ENCODE results near the gene D2HGDH.
"Not testable (repeated sequence)": the region's sequence is repeated elsewhere in the genome, so short reads cannot be mapped to it uniquely, and the experiment has no call there.

The D2HGDH gene

DNA sequence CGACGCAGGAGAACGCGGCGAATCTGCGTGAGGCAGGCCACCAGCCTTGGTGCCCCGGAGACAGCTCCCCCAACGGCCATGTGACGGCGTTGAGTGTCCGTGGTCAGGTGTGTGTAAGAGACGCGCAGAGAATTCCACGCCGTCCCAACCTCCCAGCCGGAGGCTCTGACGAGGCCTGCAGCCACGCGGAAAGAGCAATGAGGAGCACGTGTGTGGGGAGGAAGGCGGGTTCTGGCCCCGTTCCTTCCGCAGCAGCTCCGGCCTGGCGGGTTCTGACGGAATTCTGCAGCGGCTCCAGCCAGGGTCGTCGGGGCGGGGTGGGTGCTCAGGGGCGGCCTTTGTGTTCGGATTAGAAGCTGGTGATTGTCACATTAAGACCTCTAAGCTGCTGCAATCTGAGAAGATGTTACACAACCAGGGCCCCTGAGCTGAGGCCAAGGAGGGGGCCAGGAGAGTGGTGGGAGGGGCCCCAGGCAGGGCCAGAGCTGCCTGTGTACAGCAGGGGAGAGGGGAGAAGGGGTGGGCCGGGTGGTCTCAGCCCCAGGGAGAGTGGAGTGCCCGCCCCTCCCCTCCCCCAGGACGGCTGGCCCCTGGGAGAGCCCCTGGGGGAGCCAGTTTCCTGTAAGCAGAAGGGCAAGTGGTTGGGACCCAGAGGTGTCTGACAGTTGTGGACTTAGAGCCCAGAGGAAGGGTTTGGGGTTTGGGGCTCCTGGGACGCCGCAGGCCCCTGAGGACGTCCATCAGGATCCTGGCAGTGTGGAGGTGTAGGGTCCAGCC, 37.0 kb downstream of the D2HGDH start:
- peak in 1 of 2 experiments; percentile 23 for DNase-seq

GRCh38 chr2:241772063-241772499, 37.7 kb downstream of the D2HGDH start:
- DNase-seq, result no peak

DNA sequence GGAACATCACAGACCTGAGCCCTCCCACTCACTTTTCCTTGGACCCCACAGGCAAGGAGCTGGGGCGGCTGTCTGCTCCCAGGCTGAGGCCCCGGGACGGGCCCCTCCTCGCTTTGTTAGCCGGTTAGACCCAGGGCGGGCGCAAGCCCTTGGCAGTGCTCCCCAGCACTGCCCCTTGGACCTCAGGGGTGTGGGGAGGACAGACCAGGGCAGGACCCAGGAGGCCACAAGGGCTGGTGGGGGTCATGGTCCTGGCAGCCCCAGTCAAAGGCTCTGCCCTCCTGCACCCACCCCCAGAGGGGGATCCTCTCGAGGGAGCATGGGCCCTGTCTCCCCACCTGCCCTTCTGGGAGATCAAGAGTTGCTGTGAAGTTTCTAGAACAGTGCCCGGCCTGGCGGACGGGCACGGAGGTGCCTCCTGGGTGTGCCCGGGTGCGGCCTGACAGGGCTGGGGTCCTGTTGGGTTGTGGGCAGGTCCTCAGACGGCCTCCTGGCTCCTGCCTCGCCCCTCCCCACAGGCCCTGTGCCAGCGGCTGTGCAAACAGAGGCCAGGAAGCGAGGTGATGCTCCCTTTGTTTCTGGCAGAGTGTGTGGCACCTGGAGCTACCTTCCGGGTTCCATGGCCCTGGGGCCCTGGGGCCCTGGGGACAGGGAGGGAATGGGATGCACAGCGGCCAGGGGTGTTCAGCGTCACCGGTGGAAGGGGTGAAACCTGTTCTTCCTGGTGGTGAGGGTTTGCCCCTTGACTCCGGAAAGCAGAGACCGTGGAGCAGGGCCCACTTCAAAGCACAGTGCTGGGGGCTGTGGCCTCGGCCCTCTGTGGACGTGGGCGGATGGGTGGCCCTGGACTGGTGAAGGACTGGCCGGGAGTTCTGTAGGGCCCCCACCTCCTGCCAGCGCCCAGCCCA, 39.3 kb downstream of the D2HGDH start:
- no peak for DNase-seq

DNA sequence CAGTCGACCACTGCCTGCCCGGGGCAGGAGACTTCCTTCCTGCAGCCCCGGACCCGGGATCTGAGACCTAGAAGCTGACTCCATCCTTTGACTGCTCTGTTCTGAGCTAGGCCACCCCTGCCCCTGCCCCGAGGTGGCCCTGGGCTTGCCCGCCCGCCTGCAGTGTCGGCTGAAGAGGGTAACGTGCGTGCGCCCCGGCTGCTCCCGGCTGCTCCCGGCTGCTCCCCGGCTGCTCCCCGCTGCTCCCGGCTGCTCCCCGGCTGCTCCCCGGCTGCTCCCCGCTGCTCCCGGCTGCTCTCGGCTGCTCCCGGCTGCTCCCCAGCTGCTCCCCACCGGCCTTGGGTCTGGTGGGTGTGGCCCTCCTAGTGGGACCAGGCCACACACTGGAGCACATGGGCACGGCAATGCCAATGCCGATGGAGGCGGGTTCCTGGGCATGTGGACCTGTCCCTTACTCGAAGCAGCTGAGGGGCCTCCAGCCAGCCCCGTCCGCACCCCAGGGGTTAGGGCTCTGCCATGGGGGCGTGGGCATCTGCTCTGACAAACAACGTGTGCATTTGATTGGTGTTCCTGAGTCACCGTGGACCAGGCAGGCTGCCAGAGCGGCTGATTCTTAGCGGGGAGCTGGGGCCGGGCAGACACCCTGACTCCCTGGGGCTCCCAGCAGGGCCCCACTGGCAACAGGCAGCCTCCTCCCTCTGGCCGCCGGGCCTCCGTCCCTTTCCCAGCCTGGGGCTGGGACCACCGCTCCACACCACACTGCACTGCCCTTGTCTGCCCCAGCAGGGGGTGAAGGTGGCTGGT, 40.2 kb downstream of the D2HGDH start:
- DNase-seq, result no peak

GRCh38 chr2:241775223-241776177, 41.1 kb downstream of the D2HGDH start:
- DNase-seq, result no peak

DNA sequence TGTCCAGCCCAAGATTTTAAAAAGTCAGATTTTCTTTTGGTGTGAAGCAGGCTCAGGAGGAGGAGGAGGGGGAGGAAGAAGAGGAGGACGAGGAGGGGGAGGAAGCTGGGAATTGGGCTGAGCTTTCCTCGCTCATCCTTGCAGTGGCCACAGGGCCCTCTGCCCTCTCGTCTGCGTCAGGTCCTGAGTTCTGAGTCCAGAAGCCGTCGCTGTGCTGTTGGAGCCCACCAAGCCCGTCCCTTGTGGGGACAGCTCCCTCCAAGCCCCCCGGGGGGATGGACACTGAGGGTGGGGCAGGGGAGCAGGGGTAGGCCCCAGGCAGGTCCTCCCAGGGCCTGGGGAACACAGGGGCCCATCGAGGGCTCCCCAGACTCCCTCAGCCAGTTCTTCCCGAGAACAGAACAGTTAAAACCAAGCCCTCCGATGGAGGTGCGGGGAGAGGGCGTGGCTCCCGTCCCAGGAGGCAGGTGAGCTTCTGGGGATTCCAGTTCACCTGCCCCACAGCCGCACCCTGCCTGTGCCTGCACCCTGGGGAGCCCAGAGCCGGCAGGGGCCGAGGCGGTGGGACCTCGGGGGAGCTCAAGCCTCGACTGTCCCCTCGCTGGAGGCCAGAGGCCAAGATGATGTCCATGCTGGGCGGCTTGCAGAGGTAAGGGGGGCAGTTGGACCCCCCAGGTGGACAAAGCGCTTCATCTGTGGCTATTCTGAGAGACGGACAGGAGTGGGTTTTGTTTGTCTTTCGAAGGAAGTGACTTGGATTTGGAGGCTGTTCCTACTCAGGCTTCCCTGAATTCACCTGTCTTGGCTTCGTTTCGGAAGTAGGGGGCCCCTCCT, 42.1 kb downstream of the D2HGDH start, which contains the start of gene GAL3ST2:
TSS of gene GAL3ST2 (plus strand) at position 487 of the 834 bp plus-strand sequence. CDS start at position 621, 134 bp downstream.
- DNase-seq, result no peak

GRCh38 chr2:241777170-241777685, 42.8 kb downstream of the D2HGDH start:
- no peak for DNase-seq

GRCh38 chr2:241777686-241778627, 43.5 kb downstream of the D2HGDH start:
- DNase-seq, result no peak

DNA sequence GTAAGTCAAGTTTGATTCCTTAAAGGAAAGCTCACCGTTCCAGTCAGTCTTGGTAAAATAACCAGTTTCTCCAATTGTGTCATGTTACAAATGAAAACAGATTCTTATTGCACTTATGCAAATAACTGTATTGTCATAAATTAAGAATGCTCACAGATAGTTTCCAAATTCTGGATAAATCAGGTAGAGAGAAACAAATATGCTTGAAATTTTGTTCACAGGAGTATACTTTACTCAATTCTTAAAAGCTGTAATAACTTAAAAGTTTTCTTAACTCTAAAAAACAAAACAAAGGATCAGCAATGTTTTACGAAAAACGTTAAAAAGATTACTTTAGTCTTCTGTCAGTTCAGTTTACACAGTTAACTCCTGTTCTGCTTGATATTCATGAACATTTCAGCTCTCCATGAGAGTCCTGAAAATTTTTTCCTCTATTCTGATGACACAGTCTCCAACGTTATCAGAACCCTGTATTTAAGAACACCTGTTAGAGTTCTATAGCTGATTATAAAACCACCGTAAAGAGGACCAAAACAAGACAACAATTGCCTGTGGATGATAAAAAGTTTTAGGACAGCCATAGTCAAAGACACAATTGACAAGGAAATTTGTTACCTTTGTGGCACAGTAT, 46.6 kb downstream of the D2HGDH start:
- no peak for DNase-seq

- DNase-seq, result not testable (repeated sequence)
Measured at GRCh38 chr2:241782053-241782452, 47.6 kb downstream of the D2HGDH start.

DNA sequence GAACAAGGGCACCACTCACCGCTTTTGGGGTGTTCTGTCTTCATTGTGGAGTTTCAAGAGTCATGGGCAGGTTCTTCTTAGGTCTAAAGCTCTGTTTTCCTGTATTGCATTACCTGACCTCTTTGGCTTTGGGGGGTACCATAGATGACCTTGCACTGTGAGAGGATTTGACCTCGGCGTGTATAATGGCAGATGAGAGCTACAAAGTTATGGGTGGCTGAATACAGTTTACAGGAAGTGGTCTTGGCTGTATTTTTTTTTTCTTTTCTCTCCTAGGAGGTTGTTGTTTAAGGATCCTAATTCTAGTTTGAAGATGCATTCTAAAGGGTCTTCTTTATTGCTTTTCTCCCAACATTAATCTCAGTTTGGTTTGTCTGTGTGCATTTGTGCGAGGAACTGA, 53.7 kb downstream of the D2HGDH start:
- DNase-seq, result no peak

DNA sequence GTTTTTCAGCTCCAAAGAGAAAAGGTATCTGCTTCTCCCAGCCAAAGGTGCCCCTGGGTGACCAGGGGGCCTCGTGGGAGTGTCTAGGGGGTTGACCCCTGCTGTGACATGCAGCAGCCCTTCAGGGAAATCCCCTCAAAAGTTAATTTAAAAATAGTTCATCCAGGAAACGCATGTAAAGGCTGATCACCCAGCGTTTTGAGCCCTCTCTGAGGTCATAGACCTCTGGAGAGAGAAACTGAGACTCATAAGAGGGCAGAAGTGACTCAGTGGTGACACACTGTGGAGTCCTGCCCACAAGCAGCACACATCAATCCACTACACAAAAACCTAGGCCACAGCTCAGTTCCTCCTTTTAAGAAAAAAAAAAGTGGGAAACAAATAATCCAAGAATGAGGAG, 54.1 kb downstream of the D2HGDH start:
- no peak for DNase-seq

- not testable (repeated sequence) for DNase-seq
Measured at GRCh38 chr2:241791385-241791784, 57.0 kb downstream of the D2HGDH start.

DNA sequence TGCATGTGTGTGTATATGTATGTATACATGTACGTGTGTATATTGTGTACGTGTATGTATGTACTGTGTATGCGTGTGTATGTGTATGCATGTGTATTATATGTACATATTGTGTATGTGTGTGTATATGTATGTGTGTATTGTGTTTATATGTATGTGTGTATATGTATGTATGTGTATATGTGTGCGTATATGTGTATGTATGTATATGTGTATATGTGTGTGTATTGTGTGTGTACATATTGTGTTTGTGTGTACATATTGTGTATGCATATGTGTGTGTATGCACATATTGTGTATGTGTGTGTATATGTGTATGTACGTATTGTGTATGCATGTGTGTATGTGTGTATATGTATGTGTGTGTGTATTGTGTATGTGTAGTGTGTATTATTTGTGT, 59.0 kb downstream of the D2HGDH start:
- DNase-seq, result no peak

- no peak for DNase-seq
Measured at GRCh38 chr2:241794250-241794823, 59.9 kb downstream of the D2HGDH start.

DNA sequence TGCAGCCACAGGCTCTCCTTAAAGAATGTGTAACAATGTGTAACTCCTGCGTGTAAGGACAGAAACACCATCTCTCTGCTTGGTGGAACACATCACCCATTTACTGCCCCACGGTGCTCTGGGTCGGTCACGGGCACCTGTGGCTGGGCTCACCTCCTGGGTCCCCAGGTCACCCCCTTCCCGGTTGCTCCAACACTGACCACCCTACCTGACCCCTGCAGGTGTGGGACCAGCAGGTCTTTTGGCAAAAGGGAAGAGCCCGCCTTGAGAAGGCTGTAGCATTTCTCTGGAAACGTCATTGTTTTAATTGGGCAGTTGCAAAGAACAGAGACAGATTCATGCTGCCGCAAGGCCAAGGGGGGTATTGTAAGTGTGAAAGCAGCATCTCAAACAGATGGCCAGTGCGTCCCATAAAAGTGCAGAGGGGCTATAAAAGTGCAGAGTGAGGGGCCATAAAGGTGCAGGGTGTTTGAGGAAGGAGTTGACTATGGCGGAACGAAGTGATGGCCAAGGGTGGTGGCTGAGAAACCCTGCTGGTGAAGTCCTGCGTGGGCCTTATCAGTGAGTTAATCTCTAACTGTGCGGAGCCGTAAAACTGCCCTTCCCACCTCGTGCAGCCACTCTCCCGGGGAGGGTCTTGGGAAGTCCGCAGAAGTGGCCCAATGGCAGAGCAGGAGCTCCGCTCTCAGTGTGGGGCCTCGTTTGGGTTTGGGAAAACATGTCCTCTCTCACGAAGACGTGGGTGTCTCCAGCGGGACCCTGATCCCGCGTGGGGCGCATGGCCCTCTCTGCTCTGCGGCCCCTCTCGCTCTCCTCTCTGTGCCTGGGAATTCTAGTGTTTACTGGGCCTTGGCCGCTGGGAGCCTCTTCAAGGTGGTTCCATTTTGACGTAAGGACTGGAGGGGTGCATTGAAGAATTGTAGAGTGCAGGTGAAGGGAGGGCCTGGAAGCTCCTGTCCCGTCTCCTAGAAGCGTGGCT, 60.9 kb downstream of the D2HGDH start:
- DNase-seq, result no peak

DNA sequence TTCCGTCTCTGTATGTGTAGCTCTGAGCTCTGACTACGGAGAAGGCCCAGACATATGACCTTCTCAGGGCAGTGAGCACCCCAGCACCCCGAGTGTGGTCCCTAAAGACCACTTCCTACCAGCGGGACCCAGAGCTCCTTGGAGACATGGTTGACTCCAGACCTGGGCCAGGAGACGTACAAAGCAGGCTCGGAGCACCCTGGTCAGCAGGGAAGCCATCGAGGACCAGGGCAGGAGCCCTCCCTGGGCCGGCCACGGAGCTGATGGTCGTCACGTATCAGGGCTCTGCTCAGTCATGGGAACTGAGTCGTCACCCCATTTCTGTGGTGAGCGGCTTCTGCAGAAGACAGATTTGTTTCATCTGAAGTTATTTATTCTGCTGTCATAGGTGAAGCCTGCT, 61.8 kb downstream of the D2HGDH start:
- no peak for DNase-seq
